ENCODE measurements around the gene POLR2J. TPM values are rescaled to one million over a fixed set of nuclear protein-coding genes. Genes with fewer than 3 reads are reported as not detected.

The POLR2J gene
- total RNA-seq, 4 donors from 2014 or later, result 15.4 to 26.6 (median 18.3) TPM

- TF ChIP-seq CTCF (IDR thresholded peaks at IDR 0.05), result no peak
- ATAC-seq (ENCODE audit: low FRiP score) (no peak), DNase-seq (ENCODE audit: low spot score) (no peak)
Observed at GRCh38 chr7:102424129-102424551, 54.6 kb downstream of the POLR2J start.

Other genes starting within 250 kb of the POLR2J start
- 10 to 100 TPM in 1 of 4 donors, 1 to 10 TPM in 3; 2.8 to 21.3 (median 6.3) TPM for gene SH2B2, start 192.1 kb downstream of the POLR2J start, total RNA-seq
- not detected for gene SPDYE6, start 122.5 kb downstream of the POLR2J start, total RNA-seq
- gene PRKRIP1, start 82.6 kb downstream of the POLR2J start, total RNA-seq, result 10 to 100 TPM; 15.6 to 29.9 (median 20.2) TPM
- gene ORAI2, start 45.3 kb downstream of the POLR2J start, total RNA-seq, result 10 to 100 TPM; 11.4 to 31.6 (median 26.6) TPM
- 10 to 100 TPM in 2 of 4 donors, 1 to 10 TPM in 2; 7.9 to 12.6 (median 9.7) TPM for gene ALKBH4, start 14.1 kb downstream of the POLR2J start, total RNA-seq
- 10 to 100 TPM in 3 of 4 donors, 1 to 10 TPM in 1; 9.8 to 19.3 (median 11.4) TPM for gene LRWD1, start 13.9 kb downstream of the POLR2J start, total RNA-seq
- gene RASA4B, start 38.9 kb upstream of the POLR2J start, total RNA-seq, result 1 to 10 TPM; 5.0 to 9.1 (median 6.7) TPM
- 10 to 100 TPM in 1 of 4 donors, 1 to 10 TPM in 3; 1.6 to 11.7 (median 5.6) TPM for gene UPK3BL2, start 64.8 kb upstream of the POLR2J start, total RNA-seq
- not detected for gene SPDYE2, start 72.3 kb upstream of the POLR2J start, total RNA-seq
- gene POLR2J3, start 93.7 kb upstream of the POLR2J start, total RNA-seq, result 10 to 100 TPM; 20.5 to 30.7 (median 25.6) TPM
- 10 to 100 TPM; 13.9 to 56.0 (median 25.5) TPM for gene RASA4, start 137.8 kb upstream of the POLR2J start, total RNA-seq
- gene UPK3BL1, start 163.9 kb upstream of the POLR2J start, total RNA-seq, result 10 to 100 TPM; 13.6 to 32.0 (median 26.2) TPM
- gene SPDYE2B, start 171.4 kb upstream of the POLR2J start, total RNA-seq, result not detected
- gene POLR2J2, start 192.7 kb upstream of the POLR2J start, total RNA-seq, result 1 to 10 TPM; 1.9 to 7.0 (median 3.3) TPM

Data from omental fat pad (tissue), 4 donors.